Amniotic stem cell (primary cell): Measurements from ENCODE around the gene UGT8.
"Not testable (repeated sequence)": the region's sequence is repeated elsewhere in the genome, so short reads cannot be mapped to it uniquely, and the experiment has no call there.

Experiments used
- DNase-seq: peaks from one replicate; lab custom pipeline; 2025; lab: John Stamatoyannopoulos, UW

Gene UGT8

GRCh38 chr4:114606245-114606644, 7.6 kb downstream of the UGT8 start:
- no peak for DNase-seq

GRCh38 chr4:114607056-114607455, 8.4 kb downstream of the UGT8 start:
- no peak for DNase-seq

GRCh38 chr4:114613560-114613959, 15.0 kb downstream of the UGT8 start:
- no peak for DNase-seq

DNA sequence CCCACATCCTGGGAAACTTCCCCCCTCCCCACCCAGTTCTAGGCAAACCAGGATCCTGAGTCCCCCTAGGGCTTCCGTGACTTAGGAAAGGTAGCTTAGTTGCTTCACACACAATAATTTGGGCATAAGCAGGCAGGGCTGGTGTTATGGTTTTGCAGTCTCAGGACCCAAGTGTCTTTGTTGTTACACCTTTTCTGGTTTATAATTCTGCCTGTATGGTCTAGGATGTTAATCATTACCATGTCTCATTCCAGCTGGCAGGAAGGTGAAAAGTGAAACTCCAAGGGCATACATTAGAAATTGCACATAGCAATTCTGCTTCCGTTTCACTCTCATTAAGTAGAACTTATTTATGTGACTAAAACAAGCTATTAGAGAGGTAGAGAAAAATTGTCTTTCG, 16.8 kb downstream of the UGT8 start:
- DNase-seq: no peak

GRCh38 chr4:114616036-114616435, 17.4 kb downstream of the UGT8 start:
- not testable (repeated sequence) for DNase-seq

GRCh38 chr4:114626196-114626595, 27.6 kb downstream of the UGT8 start:
- DNase-seq: no peak

DNA sequence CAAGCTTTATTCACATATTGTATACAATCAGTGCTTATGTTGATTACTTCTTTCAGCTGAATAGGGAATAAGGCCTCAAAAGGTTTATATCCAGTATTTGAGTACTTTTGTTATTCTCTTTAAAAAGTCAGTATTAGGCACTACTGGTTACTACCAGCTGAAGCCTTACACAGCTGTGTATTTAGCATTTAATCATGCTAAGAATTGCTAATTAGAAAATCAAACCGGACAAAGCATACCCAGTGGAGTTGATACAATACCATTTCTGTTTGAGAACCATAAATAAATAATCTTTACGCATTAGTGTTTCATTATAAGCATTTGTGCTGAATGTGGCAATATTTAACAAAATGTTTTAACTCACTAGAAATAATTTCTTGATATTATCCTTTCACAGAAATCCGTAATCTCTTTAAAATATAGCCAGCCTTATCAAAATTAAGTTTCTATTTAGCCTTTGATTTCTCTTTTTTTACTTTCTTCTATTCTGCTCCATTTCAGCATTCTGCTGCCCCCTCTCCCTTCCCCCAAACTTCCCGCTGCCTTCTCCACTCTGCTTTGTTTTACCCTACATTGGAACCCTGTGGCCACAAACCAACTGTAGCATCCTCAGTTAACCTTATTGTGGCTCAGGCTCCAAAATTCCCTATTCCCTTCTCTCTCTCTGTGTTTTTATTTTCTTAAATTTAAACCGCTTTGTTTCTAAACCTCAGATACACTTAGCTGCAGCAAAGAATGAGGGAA, 37.8 kb downstream of the UGT8 start:
- DNase-seq: no peak

DNA sequence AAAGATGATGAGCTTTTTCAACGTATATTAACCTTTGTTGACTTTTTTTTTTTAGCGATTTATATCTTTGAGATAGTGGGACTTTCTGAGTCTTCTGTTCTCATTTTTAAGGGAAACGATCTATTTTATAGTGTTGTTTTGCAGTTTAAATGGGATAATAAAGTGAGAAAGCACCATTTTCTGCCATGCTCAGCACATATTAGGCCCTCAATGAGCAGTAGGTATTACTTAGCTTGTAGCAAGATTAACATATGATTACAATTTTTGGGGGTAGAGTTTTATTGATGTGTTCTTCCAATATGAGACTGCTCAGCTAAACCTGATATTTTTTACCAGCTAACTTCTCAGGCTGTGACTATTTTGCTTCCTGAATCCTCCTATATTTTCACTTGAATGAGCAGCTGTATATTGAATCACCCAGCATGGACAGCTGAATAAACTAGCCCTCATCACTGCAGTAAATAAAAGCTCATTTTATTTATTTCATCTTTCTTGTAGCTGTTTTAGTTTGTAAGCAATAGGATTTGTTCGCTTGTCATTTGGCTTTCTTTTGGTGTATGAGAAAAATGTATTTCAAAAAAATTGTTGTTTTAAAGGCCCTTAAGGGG, 43.7 kb downstream of the UGT8 start:
- no peak for DNase-seq

DNA sequence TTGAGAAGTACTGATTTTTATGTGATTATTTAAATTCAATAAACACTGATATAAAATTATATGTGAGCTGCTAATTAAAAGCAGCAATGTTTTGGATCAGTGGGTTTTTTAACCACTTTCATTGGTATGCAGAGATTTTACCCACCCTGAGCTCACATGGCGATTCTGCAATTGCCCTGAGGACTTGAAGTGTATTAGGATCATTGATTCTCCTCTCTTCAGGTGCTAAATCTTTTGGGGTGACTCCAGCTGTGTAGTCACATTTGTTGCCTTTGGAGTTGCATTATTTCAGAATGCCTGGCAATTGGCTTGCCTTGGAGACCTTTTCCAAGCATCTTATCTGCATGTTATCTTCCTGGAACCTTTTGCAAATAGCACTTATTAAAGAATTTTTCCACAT, 51.3 kb downstream of the UGT8 start:
- DNase-seq: no peak

GRCh38 chr4:114653675-114654074, 55.1 kb downstream of the UGT8 start:
- DNase-seq: no peak

- no peak for DNase-seq
These were observed 56.0 kb downstream of the UGT8 start for GRCh38 chr4:114654592-114654991.

- DNase-seq: no peak
These were observed 59.6 kb downstream of the UGT8 start for GRCh38 chr4:114658179-114658578.

- no peak for DNase-seq
These were observed 60.2 kb downstream of the UGT8 start for GRCh38 chr4:114658776-114659175.

DNA sequence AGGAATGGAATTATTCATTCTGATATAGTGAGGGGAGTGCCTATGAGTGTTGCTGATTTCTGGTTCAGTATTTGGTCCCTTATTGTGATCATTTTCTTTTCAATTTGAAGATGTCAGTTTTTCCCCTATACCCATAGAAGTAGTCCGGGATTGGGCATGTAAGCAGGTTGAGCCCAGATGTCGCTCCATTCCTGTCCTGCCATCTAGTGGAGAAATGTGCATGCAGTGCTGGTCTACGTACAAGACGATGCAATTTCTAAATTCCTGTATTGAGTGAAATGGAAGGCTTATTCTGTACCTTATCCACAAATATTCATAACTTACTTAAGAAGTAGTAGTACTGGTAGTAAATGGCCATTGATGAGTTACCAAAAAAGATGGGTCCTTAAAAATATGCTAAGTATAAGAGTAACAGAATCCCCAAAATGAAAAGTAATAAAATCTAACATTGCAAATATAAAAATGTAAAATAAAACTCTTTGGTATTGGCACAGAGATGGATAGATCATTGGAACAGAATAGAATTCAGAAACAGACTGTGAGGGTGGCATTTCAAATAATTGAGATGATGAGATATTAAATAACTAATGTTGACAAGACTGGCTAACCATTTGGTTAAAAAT, 60.9 kb downstream of the UGT8 start:
- peak; percentile 35 for DNase-seq

- DNase-seq: no peak
These were observed 64.5 kb downstream of the UGT8 start for GRCh38 chr4:114663083-114663482.

- no peak for DNase-seq
These were observed 70.0 kb downstream of the UGT8 start for GRCh38 chr4:114668577-114668976.

DNA sequence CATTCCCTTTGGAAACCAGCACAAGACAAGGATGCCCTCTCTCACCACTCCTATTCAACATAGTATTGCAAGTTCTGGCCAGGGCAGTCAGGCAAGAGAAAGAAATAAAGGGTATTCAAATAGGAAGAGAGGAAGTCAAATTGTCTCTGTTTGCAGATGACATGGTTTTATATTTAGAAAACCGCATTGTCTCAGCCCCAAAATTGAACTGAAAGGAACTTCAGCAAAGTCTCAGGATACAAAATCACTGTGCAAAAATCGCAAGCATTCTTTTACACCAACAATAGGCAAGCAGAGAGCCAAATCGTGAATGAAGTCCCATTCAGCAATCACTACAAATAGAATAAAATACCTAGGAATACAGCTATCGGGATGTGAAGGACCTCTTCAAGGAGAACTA, 72.1 kb downstream of the UGT8 start:
- DNase-seq: not testable (repeated sequence)

- DNase-seq: no peak
These were observed 74.7 kb downstream of the UGT8 start for GRCh38 chr4:114673306-114673705.

DNA sequence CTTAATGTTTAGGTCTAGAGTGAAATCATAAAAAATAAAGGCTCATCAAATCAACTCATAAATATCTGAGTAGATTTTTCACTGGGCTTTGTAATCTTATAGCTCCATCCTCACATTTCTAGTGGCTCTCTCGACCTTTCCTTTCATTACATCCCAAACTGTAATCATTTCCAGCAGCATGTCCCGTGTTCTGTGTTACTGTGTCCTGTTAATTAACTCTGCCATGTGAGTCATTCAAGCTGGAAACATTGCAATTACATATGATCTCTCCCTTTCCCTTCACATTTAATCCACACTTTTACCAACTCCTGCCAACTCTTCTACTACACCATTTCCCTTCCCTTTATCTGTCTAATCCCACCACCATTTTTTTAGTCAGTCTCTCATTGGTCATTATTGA, 75.5 kb downstream of the UGT8 start:
- DNase-seq: no peak

DNA sequence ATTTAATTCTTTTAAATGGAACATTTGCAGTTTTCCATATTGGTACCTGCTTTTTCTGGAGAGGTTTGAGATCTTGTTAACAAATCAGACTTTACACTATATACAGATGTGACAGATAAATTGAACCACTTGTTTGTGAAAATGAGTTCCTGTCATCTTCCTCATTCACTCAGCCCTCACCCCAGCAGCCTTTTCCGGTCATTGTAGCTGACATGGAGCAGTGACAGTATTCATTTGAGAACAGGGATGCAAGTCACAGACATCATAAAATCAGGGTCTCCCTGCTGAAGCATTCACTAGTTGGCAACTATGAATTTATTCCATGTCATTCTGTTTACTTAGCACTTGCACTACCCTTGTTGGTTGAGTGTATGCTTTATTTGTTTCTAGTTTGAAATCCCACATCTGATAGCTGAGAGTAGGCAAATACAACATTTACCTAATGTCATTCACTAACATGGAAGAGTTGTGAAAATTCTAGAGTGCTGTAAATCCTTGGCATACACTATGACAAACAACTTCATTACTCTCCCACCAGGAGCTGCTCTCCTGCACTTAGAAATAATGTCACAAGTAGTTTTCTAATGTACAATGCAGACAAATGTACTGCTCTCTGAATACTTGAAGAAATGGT, 78.9 kb downstream of the UGT8 start:
- no peak for DNase-seq

GRCh38 chr4:114684462-114684861, 85.9 kb downstream of the UGT8 start:
- no peak for DNase-seq

DNA sequence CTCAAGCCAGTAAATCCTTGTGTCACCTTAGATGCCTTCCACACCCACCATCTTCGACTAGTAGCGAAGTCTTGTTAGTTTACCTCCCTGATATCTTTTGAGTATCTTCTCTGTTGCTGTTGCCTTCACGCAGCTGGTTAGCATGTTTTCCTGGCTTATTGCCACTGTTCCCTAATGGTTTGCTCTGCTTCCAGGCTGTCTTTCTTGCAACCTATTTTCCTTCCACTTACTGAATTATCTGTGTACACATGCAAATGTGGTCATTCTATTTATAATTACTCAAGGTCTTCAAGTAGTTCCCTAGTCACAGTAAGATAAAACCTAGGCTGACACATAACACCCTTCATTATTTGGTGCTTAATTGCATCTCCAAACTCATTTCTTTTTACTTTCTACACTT, 89.5 kb downstream of the UGT8 start:
- no peak for DNase-seq

GRCh38 chr4:114690571-114690970, 92.0 kb downstream of the UGT8 start:
- no peak for DNase-seq
